Posterior vena cava (tissue), 2 donors: ENCODE results near the gene IGFBPL1. TPM values are rescaled to one million over a fixed set of nuclear protein-coding genes. Genes with fewer than 3 reads are reported as not detected.

Experiments
- DNase-seq: peaks from one replicate; pipeline ENCODE4 v3.0.0-alpha.2; 2020; ENCODE audit warnings: low spot score
- intact Hi-C, 2 donors: fragments of 100-400 bp; cut with DNase I; formaldehyde crosslinking; loops; one replicate each; pipeline versions ENCODE4 v1.14.1 to v1.14.2; 2022 to 2023
- total RNA-seq, 2 donors: library from RNA; stranded (reverse); fragmentation: NEBNext Ultra II Directional; extraction: Animal tissue kit (Norgen Biotek cat#: 25700); gene quantifications; one replicate each; pipeline ENCODE4 v1.2.1, GENCODE V29; 2021
- donor health status: DM: yes; HTN: yes; CAD: no.
- donor health status: DM: yes; HTN: yes; CAD: no.

Gene IGFBPL1
- total RNA-seq, 2 donors from 2014 or later, result 2.7 to 5.5 TPM

DNA sequence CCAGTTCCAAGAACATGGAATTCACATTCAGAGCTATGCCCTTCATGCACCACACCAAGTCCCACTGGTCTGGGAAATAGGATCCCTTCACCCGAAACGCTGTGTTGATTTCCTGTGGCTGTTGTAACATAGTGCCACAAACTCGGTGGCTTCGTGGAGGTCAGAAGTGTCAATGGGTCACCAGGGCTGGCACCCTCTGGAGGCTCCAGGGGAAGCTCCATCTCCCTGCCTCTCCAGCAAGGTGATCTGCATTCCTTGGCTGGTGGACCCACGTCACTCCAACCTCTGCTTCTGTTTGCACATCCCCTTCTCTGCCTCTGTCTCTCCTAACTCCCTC is 60.7 kb downstream of the IGFBPL1 start:
- intact Hi-C loops, result loop anchor here (5.0 to 10.0 kb wide), 3 partner anchors 279 to 619 kb away; no protein-coding TSS in a partner anchor
- no peak for DNase-seq

- intact Hi-C loops, result loop anchor here (5.0 to 10.0 kb wide), 3 partner anchors 278 to 618 kb away; no protein-coding TSS in a partner anchor
- no peak for DNase-seq
These were observed 61.2 kb downstream of the IGFBPL1 start for GRCh38 chr9:38362852-38363588.

- intact Hi-C loops, result loop anchor here (5.0 to 10.0 kb wide), 3 partner anchors 277 to 617 kb away; no protein-coding TSS in a partner anchor
- DNase-seq, result no peak
These were observed 62.8 kb downstream of the IGFBPL1 start for GRCh38 chr9:38361473-38361850.

DNA sequence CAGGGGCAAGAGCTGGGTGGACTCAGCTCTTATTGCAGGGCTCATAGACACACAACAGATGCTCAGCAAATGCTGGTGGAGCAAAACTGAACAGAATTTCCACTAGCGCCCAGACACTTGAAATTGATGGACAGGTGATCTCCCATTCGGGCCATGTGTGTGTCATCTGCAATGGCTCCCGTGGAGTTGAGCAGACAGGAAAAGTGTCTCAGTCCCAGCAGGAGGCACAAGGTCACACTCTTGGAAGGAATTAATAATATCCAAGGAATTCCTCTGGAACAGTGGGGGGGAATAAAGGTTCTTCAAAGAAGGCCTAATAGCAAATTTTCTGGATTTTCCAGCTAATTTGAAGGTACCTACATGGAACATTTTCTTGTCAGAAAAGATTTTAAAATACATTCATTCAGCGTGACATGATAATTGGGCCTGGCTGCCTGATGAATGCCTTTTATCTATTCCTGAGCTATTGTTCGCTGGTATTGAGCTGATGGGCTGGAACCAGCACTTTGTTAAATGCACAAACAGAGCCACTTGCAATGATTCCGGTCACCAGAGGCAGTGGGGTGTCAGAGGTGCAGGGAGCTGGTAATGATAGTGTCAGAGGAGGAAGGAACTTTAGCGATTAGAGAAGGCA is 63.3 kb downstream of the IGFBPL1 start:
- no peak for DNase-seq
- intact Hi-C loops, result loop anchor here (5.0 to 10.0 kb wide), 3 partner anchors 276 to 616 kb away; no protein-coding TSS in a partner anchor

- intact Hi-C loops, result loop anchor here (1.0 to 10.0 kb wide), 5 partner anchors 44 to 615 kb away; no protein-coding TSS in a partner anchor
- DNase-seq, result no peak
These were observed 64.4 kb downstream of the IGFBPL1 start for GRCh38 chr9:38359689-38360385.

- intact Hi-C loops, result loop anchor here in 1 of 2 donors (1.0 to 5.0 kb wide), 2 partner anchors 43 to 177 kb away; no protein-coding TSS in a partner anchor
- DNase-seq, result no peak
These were observed 65.0 kb downstream of the IGFBPL1 start for GRCh38 chr9:38359297-38359653.

GRCh38 chr9:38358390-38359296 is 65.6 kb downstream of the IGFBPL1 start:
- DNase-seq, result no peak
- intact Hi-C loops, result loop anchor here in 1 of 2 donors (1.0 to 5.0 kb wide), 2 partner anchors 42 to 176 kb away; no protein-coding TSS in a partner anchor

GRCh38 chr9:38357350-38358114 is 66.7 kb downstream of the IGFBPL1 start:
- DNase-seq, result no peak
- intact Hi-C loops, result loop anchor here in 1 of 2 donors (5.0 kb wide), 1 partner anchor 175 kb away; no protein-coding TSS in a partner anchor

- no peak for DNase-seq
- intact Hi-C loops, result loop anchor here in 1 of 2 donors (5.0 kb wide), 1 partner anchor 175 kb away; no protein-coding TSS in a partner anchor
These were observed 67.4 kb downstream of the IGFBPL1 start for GRCh38 chr9:38356851-38357250.

Other genes with a start within 250 kb of the IGFBPL1 start
- gene ALDH1B1, start 31.8 kb downstream of the IGFBPL1 start, total RNA-seq, result 100 to 1,000 TPM; 200 to 217 TPM
- gene ANKRD18A, start 196.1 kb upstream of the IGFBPL1 start, total RNA-seq, result under 1 TPM; 0.09 to 0.14 TPM